Activated CD8-positive, alpha-beta T cell treated with anti-CD3 and anti-CD28 coated beads for 36 hours (primary cell): ENCODE results near the gene VEZT. TPM values are rescaled to one million over a fixed set of nuclear protein-coding genes. Genes with fewer than 3 reads are reported as not detected.
"Not testable (repeated sequence)": the region's sequence is repeated elsewhere in the genome, so short reads cannot be mapped to it uniquely, and the experiment has no call there.

Experiments used
- ATAC-seq: fragments of 200-7000 bp; cut with Tn5 transposase; one replicate; pipeline ENCODE4 v1.10.0; 2021; ENCODE audit warnings: mild to moderate bottlenecking, moderate library complexity
- CTCF ChIA-PET: fragments of 350-600 bp; sonication (Branson Sonifier 250); formaldehyde crosslinking; loops from one replicate; lab custom pipeline; 2021; ENCODE audit warnings: antibody characterized with exemption; lab: Charles Lee
- POLR2A ChIA-PET: fragments of 350-600 bp; sonication (Branson Sonifier 250); formaldehyde crosslinking; loops from one replicate; lab custom pipeline; 2021; ENCODE audit warnings: antibody characterized with exemption; lab: Charles Lee
- DNase-seq: peaks from one replicate; pipeline ENCODE4 v3.0.0-alpha.2; 2020
- H3K27ac Mint-ChIP-seq: one replicate; pipeline ENCODE4 v1.8.0; 2021; ENCODE audit warnings: mild to moderate bottlenecking, mixed read lengths
- H3K27me3 Mint-ChIP-seq: one replicate; pipeline ENCODE4 v1.8.0; 2021; ENCODE audit warnings: mixed read lengths
- H3K36me3 Mint-ChIP-seq: one replicate; pipeline ENCODE4 v1.8.0; 2021; ENCODE audit warnings: low read depth, mixed read lengths
- H3K4me1 Mint-ChIP-seq: one replicate; pipeline ENCODE4 v1.8.0; 2021; ENCODE audit warnings: low read depth, mixed read lengths
- H3K4me3 Mint-ChIP-seq: one replicate; pipeline ENCODE4 v1.8.0; 2021; ENCODE audit warnings: mild to moderate bottlenecking, moderate library complexity, mixed read lengths
- H3K9me3 Mint-ChIP-seq: one replicate; pipeline ENCODE4 v1.8.0; 2021; ENCODE audit warnings: mixed read lengths
- CTCF ChIP-seq: fragments of 200-600 bp; IDR thresholded peaks from one replicate; pipeline ENCODE4 v1.8.0; 2022; ENCODE audit warnings: antibody characterized with exemption, mild to moderate bottlenecking
- intact Hi-C: fragments of 100-400 bp; cut with micrococcal nuclease; formaldehyde crosslinking; loops from one replicate; pipeline ENCODE4 v1.10.0; 2022
- total RNA-seq, 2 experiments: library from RNA; stranded (reverse); gene quantifications; one replicate each; pipeline ENCODE4 v1.2.3, GENCODE V29; 2021

Gene VEZT
- total RNA-seq, 2 experiments from 2014 or later = 46.9 to 51.7 TPM

GRCh38 chr12:95237315-95237714, 19.7 kb downstream of the VEZT start:
- H3K9me3 Mint-ChIP-seq = no peaks in the 10 kb centered on the region

GRCh38 chr12:95238150-95238549, 20.5 kb downstream of the VEZT start:
- H3K27me3 Mint-ChIP-seq = no peaks in the 10 kb centered on the region
- peaks cover 27% of the 10 kb centered on the region for H3K36me3 Mint-ChIP-seq
- ATAC-seq = no peak
- intact Hi-C loops = no loop called here
- CTCF ChIA-PET = no interaction called here
- peaks cover 15% of the 10 kb centered on the region for H3K4me1 Mint-ChIP-seq
- DNase-seq = no peak
- TF ChIP-seq CTCF = no peak
- POLR2A ChIA-PET = no interaction called here
- H3K9me3 Mint-ChIP-seq = no peaks in the 10 kb centered on the region
- no peak overlapping the region for H3K4me3 Mint-ChIP-seq
- H3K27ac Mint-ChIP-seq = no peak overlapping the region

More at GRCh38 chr12:95237315-95237714, 19.7 kb downstream of the VEZT start:
- Mint-ChIP-seq H3K36me3 (peaks cover 26% of the 10 kb centered on the region), H3K27me3 (no peaks in the 10 kb centered on the region), H3K27ac (no peak overlapping the region), H3K4me3 (no peak overlapping the region), H3K4me1 (peaks cover 16% of the 10 kb centered on the region)
- no peak for TF ChIP-seq CTCF
- DNase-seq (no peak), ATAC-seq (no peak)
- CTCF ChIA-PET = no interaction called here
- POLR2A ChIA-PET = no interaction called here
- intact Hi-C loops = no loop called here

DNA sequence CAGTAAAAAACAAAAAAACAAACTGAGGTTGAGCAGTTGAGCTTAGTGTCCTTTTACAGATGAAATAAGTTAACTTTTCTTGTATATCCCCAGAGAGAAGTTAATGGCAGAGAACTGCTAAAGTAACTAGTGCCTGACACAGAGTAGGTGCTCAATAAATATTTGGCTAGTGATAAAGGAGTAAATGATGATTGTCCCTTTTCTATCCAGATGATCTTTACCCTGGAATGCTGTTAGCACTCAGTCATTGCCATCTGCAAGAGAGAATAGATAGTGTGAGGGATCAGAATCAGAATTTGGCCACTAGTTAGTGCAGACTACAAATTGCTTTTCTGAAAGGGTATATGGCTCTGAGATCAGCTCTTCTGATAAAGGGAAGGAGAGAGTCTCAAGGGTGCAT, 21.6 kb downstream of the VEZT start:
- H3K27me3 Mint-ChIP-seq = no peaks in the 10 kb centered on the region
- CTCF ChIA-PET = no interaction called here
- H3K4me1 Mint-ChIP-seq = peaks cover 15% of the 10 kb centered on the region
- H3K4me3 Mint-ChIP-seq = no peak overlapping the region
- ATAC-seq (no peak), DNase-seq (no peak)
- intact Hi-C loops = no loop called here
- no peak for TF ChIP-seq CTCF
- POLR2A ChIA-PET = no interaction called here
- H3K36me3 Mint-ChIP-seq = peaks cover 33% of the 10 kb centered on the region
- H3K27ac Mint-ChIP-seq = no peak overlapping the region
- no peaks in the 10 kb centered on the region for H3K9me3 Mint-ChIP-seq

GRCh38 chr12:95239835-95240234, 22.2 kb downstream of the VEZT start:
- Mint-ChIP-seq H3K36me3 (peaks cover 29% of the 10 kb centered on the region), H3K4me1 (peaks cover 19% of the 10 kb centered on the region)
- H3K9me3 Mint-ChIP-seq, H3K4me3 Mint-ChIP-seq, ATAC-seq, DNase-seq, H3K27ac Mint-ChIP-seq, H3K27me3 Mint-ChIP-seq, CTCF ChIA-PET, POLR2A ChIA-PET, intact Hi-C loops: not testable (repeated sequence)

DNA sequence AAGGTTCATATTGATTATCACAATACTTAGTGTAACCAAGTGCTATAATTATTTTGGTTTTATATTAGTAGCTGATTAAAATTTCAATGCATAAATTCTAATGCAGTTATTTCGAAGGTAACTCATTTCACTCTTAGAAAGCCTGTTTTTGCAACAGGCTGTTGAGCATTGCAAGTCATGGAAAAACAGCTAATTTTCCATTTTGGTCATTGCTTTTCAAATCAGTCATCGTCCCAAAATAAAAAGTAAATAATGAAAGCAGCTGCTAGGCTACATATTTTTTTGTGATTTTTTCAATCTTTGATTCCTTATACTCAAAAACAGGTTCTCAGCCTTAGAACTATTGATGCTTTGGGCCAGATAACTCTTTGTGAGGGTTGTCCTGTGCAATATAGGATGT, 22.9 kb downstream of the VEZT start:
- ATAC-seq (no peak), DNase-seq (no peak)
- peaks cover 19% of the 10 kb centered on the region for H3K4me1 Mint-ChIP-seq
- CTCF ChIA-PET = no interaction called here
- no peaks in the 10 kb centered on the region for H3K27me3 Mint-ChIP-seq
- TF ChIP-seq CTCF = no peak
- H3K36me3 Mint-ChIP-seq = peaks cover 31% of the 10 kb centered on the region
- H3K4me3 Mint-ChIP-seq = no peak overlapping the region
- no peak overlapping the region for H3K27ac Mint-ChIP-seq
- POLR2A ChIA-PET = no interaction called here
- intact Hi-C loops = no loop called here
- no peaks in the 10 kb centered on the region for H3K9me3 Mint-ChIP-seq

DNA sequence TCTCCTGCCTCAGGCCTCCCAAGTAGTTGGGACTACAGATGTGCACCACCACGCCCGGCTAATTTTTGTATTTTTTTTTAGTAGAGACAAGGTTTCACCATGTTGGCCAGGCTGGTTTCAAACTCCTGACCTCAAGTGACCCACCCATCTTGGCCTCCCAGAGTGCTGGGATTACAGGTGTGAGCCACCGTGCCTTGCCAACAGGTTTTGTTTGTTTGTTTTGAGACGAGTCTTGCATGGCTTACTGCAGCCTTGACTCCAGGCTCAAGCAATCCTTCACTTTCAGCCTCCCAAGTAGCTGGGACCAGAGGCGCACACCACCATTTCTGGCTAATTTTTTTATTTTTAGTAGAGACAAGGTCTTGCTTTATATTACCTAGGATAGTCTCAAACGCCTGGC, 23.5 kb downstream of the VEZT start:
- DNase-seq, intact Hi-C loops, H3K9me3 Mint-ChIP-seq, H3K4me3 Mint-ChIP-seq, POLR2A ChIA-PET, ATAC-seq, CTCF ChIA-PET, H3K27me3 Mint-ChIP-seq, H3K27ac Mint-ChIP-seq: not testable (repeated sequence)
- peaks cover 21% of the 10 kb centered on the region for H3K4me1 Mint-ChIP-seq
- H3K36me3 Mint-ChIP-seq = peaks cover 27% of the 10 kb centered on the region
